OCI-LY7 (cell line): ENCODE measurements around the gene WRNIP1.

Experiments used
- EZH2phosphoT487 ChIP-seq: fragments of 200-600 bp; sonication (generic); IDR thresholded peaks from 2 replicates; pipeline ENCODE4 v1.6.1; 2018; ENCODE audit warnings: low read depth, borderline replicate concordance, mild to moderate bottlenecking, mixed run types, antibody characterized with exemption, low read length, moderate library complexity, mixed read lengths
- TF ChIP-seq, protein P1 (sequence below): fragments of 200-600 bp; sonication (generic); conservative IDR thresholded peaks from 2 replicates; pipeline ENCODE4 v1.5.1; 2014; ENCODE audit warnings: mild to moderate bottlenecking, antibody characterized with exemption, low read length, moderate library complexity, mixed read lengths

DNA sequence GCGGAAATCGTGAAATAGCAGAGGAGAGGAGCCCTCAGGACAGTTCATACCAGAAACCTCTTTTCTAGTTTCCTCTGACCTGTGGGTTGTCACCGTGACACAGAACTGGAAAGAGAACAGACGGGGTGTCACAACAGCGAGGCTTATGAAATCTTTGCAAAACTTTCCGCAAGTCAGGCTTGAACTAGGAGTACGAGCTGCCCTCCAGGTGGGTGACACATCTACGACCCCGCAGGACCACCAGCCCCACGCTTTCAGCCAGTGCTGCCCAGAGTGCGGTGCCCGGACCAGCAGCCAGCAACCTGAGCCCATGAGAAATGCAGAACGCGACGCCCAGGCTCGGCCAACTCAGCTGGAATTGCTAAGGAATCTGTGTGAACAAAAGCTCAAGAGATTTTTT lies 30.8 kb downstream of the WRNIP1 start:
- TF ChIP-seq, protein P1, sequence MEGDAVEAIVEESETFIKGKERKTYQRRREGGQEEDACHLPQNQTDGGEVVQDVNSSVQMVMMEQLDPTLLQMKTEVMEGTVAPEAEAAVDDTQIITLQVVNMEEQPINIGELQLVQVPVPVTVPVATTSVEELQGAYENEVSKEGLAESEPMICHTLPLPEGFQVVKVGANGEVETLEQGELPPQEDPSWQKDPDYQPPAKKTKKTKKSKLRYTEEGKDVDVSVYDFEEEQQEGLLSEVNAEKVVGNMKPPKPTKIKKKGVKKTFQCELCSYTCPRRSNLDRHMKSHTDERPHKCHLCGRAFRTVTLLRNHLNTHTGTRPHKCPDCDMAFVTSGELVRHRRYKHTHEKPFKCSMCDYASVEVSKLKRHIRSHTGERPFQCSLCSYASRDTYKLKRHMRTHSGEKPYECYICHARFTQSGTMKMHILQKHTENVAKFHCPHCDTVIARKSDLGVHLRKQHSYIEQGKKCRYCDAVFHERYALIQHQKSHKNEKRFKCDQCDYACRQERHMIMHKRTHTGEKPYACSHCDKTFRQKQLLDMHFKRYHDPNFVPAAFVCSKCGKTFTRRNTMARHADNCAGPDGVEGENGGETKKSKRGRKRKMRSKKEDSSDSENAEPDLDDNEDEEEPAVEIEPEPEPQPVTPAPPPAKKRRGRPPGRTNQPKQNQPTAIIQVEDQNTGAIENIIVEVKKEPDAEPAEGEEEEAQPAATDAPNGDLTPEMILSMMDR, result no peak
- TF ChIP-seq EZH2phosphoT487, result no peak
